GM21447 (cell line): Measurements from ENCODE around the gene MMP7.
"Not testable (repeated sequence)": the region's sequence is repeated elsewhere in the genome, so short reads cannot be mapped to it uniquely, and the experiment has no call there.

Experiments
- ATAC-seq: cut with Tn5 transposase; IDR thresholded peaks from one replicate; pipeline ENCODE4 v1.9.1; 2021; ENCODE audit not compliant: unreplicated experiment

The MMP7 gene

GRCh38 chr11:102544594-102544993, 14.0 kb upstream of the MMP7 start:
- ATAC-seq = no peak

- ATAC-seq = no peak
Measured at GRCh38 chr11:102539567-102539966, 9.0 kb upstream of the MMP7 start.

DNA sequence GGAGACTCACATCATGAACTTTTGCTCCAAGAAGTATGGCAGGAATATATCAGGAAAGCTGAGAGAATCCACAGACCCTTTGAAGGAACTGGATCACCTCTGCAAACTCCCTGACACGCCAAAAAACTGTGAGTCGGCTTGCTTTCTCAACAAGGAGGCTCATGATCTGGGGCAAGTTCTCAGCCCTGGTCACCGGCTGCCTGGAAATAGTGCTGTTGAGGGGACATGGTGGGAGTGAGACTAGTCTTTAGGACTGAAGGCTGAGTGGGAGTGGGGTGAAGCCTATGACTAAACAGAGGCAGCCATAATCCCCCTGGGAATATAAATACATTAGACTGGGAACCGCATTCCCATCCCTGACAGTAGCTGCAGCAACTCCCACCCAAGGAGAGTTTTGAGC, 8.4 kb upstream of the MMP7 start:
- no peak for ATAC-seq

GRCh38 chr11:102534261-102534872, 3.8 kb upstream of the MMP7 start:
- no peak for ATAC-seq

DNA sequence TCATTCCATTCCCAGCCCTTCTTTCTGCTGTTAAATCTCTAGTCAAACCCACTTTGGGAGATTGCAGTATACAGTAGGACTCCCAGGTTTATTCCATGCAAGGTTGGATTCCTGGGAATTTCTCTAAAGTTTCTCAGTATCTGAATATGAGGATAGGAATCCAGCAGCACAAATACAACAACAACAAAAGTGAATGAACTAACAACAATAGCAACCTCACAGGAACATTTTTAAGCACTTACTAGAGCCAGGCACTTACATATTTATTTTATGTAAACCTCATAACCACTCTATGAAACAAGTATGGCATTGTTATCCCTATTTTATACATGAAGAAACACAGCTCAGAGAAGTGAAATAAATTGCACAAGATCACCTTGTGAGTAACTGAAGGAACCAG, 1.9 kb downstream of the MMP7 start:
- ATAC-seq = no peak

GRCh38 chr11:102527684-102528083, 2.9 kb downstream of the MMP7 start:
- no peak for ATAC-seq

- ATAC-seq = no peak
Measured at GRCh38 chr11:102527041-102527440, 3.5 kb downstream of the MMP7 start.

DNA sequence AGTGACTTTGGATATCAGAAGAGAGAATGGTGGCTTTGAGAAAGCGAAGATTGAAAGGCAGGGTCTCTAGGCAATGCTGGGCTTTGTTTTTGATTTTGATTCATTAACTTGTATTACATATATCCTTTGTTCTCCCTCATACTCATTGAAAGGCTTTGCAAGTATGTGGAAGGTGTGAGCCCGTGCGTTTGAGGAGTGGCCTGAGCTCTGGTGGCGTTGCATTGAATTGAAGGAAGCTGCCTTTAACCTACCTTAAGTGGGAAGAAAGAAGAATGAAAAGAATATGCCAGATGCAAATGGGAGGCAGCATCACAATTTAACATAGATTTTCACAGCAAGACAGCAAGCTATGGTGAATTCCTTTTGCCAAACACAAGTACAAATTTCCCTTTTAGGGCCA, 6.7 kb downstream of the MMP7 start:
- ATAC-seq = no peak

DNA sequence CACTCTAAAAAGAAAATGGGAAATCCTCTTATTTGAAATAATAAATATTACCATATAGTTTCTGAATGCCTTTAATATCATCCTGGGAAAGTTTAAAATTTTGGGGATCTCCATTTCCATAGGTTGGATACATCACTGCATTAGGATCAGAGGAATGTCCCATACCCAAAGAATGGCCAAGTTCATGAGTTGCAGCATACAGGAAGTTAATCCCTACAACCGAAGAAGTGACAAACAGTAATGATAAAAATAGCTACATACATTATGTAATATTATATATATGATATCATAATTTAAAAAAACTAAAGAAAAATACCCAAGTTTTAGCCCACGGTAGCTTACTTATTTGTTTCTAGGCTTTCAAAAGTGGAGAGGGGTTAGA, 7.4 kb downstream of the MMP7 start:
- ATAC-seq = no peak

GRCh38 chr11:102522312-102523188, 8.0 kb downstream of the MMP7 start:
- no peak for ATAC-seq

DNA sequence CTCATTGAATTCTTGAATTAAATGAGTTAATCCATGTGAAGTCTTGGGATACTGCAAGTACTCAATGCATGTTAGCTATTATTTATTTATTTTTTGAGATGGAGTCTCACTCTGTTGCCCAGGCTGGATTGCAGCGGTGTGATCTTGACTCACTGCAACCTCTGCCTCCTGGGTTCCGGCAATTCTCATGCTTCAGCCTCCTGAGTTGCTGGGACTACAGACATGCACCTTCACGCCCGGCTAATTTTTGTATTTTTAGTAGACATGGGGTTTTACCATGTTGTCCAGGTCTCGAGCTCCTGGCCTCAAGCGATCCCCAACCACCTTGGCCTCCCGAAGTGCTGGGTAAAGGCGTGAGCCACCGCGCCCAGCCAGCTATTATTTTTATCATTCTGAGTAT, 9.4 kb downstream of the MMP7 start:
- ATAC-seq = no peak

DNA sequence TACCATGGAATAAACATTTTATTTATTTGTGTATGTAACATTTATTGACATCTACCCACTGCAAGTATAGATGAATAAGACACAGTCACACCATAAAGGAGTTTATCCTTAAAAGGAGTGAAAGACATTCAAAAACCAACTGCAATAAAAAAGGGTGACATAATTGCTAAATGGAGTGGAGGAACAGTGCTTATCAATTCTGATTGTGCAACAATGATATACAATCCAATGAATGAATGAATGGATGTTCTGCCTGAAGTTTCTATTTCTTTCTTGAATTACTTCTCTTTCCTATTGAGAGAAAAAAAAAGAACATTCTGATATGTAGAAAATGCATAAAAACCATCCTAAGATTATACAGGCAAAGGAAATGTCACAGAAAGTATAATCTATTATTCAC, 10.0 kb downstream of the MMP7 start:
- ATAC-seq = no peak

DNA sequence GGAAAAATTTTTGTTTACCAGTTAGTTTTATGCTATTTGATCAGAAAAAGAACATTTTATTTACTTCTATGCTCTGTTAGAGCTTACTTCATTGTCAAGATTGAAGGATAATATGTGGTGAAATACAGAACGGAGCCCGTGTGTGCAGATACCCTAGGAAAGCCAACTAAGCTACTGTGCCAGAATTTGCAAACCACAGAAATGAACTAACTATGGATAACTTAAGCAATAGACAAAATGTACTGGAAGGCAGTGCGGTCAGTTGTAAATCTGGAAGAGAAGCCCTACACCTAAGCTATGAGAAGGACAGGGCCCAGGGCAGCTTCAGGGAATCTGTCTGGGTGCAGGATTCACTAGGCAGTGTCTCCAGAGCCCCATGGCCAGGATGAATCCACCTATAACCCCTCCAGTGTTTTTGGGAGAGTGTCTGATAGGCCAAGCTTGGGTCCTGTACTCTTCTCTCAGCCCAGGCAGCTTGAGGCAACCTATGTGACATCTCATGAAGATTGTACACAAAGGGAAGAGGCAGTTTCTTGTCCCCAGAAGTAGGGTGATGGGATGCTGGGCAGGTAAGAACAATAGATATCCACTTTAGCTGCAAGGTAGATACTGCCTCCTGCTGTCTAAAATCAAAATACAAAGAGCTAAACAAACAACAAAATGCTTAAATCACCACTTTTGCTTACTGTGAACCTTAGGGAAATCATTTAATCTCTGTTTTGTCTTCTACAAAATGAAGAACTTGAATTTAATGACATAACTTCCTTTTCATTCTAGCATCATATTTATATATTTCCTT, 12.1 kb downstream of the MMP7 start:
- no peak for ATAC-seq

GRCh38 chr11:102517670-102518069, 12.9 kb downstream of the MMP7 start:
- ATAC-seq = no peak

DNA sequence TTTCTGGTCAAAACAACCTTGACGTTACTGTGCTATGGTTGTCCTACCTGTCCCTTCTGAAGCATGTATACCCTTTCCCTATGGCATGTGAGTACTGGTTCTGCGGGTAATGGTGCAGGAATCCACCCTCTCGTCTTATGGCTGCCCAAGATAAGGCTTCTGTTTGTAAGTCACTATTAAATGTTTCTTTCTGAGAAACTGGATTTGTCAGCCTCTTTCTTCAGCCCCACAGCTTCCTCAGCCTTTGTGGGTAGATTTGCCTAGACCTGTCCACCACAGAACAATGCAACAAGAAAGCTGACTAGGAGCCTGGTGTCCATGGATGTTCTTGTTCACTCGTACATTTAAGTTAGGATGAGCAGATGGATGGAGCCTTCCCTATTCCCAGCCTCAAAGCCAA, 14.4 kb downstream of the MMP7 start:
- no peak for ATAC-seq

- no peak for ATAC-seq
Measured at GRCh38 chr11:102513869-102514268, 16.7 kb downstream of the MMP7 start.

GRCh38 chr11:102510439-102511135, 20.0 kb downstream of the MMP7 start:
- ATAC-seq = no peak

GRCh38 chr11:102502831-102503230, 27.7 kb downstream of the MMP7 start:
- ATAC-seq = not testable (repeated sequence)

DNA sequence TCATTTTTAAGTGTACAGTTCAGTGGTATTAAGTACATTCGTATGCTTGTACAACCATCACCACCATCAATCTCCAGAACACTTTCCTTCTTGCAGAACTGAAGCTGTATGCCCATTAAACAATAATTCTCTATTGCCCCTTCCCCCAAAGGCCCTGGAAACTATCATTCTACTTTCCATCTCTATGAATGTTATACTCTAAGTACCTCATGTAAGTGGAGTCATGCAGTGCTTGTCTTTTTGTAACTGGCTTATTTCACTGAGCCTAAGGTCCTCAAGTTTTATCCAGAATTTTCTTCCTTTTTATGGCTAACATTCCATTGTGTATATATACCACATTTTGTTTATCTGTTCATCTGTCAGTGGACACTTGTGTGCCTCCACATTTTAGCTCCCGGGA, 29.7 kb downstream of the MMP7 start:
- no peak for ATAC-seq

DNA sequence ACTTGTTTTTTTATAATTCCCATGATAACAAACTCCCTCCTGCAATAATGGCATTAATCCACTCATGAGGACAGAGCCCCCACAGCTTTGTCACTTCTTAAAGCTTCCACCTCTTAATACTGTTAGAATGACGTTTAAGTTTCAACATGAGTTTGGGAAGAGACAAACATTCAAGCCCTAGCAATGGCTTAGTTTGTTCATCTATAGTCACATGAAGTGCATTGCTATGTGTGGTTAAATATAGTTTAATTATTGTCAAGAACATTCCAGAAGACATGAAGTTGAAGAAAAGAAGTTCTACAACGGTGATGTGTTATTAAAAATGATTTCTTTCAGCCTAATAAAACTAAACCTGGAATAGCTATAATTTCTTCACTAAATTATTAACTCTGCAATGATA, 30.6 kb downstream of the MMP7 start:
- no peak for ATAC-seq

GRCh38 chr11:102499151-102499550, 31.4 kb downstream of the MMP7 start:
- ATAC-seq = no peak
